ENCODE data around the gene TAF13.

- TF ChIP-seq POLR2A (IDR thresholded peaks at IDR 0.05) (no peak), POLR2AphosphoS5 (IDR thresholded peaks at IDR 0.05) (no peak)
Measured at GRCh38 chr1:109065137-109065536, 10.7 kb downstream of the TAF13 start.

Measured in transverse colon (tissue), 3 donors.